AG04450 (cell line): ENCODE data around the gene APOBEC3G. TPM values are rescaled to one million over a fixed set of nuclear protein-coding genes. Genes with fewer than 3 reads are reported as not detected.
"Not testable (repeated sequence)": the region's sequence is repeated elsewhere in the genome, so short reads cannot be mapped to it uniquely, and the experiment has no call there.

ENCODE experiments used
- CTCF ChIA-PET: fragments of 300-600, 350-600 bp; formaldehyde crosslinking; extraction: SDS; loops from one replicate; lab custom pipeline; 2022; ENCODE audit warnings: antibody characterized with exemption, inconsistent platforms; lab: Charles Lee
- POLR2A ChIA-PET: fragments of 350-600 bp; formaldehyde crosslinking; extraction: SDS; loops from one replicate; lab custom pipeline; 2021; ENCODE audit warnings: antibody characterized with exemption, inconsistent platforms; lab: Yijun Ruan, JAX
- DNase-seq: peaks from one replicate; pipeline ENCODE4 v3.0.0-alpha.2; 2011; ENCODE audit warnings: low read depth, low spot score
- H3K27ac ChIP-seq: one replicate; pipeline ENCODE4 v1.5.1; 2012; ENCODE audit warnings: low read depth, low read length, control low read depth
- H3K27me3 ChIP-seq: one replicate; pipeline ENCODE4 v1.6.0; 2012; ENCODE audit warnings: low read length; ENCODE audit not compliant: control insufficient read depth, insufficient read depth
- H3K4me3 ChIP-seq: 2 replicates; pipeline ENCODE4 v1.5.1; 2011; ENCODE audit warnings: mild to moderate bottlenecking, low read depth, low read length, control low read depth
- H3K9me3 ChIP-seq: 2 replicates; pipeline ENCODE4 v1.5.1; 2012; ENCODE audit warnings: low read length; ENCODE audit not compliant: control insufficient read depth, insufficient read depth
- CTCF ChIP-seq: IDR thresholded peaks from 2 replicates; pipeline ENCODE4 v1.5.1; 2011; ENCODE audit warnings: low read depth, low read length, control low read depth, inconsistent platforms
- polyA minus RNA-seq: library from RNA; depleted of rRNA, polyadenylated mRNA; stranded (reverse); fragments of >200 nt; gene quantifications from 2 replicates; pipeline ENCODE4 v1.2.3, GENCODE V29; 2011; rRNA and poly(A)+ RNA removed
- polyA plus RNA-seq: library from polyadenylated mRNA; depleted of rRNA; stranded (reverse); fragments of >200 nt; gene quantifications from 2 replicates; pipeline ENCODE4 v1.2.3, GENCODE V29; 2011; rRNA removed

Gene APOBEC3G
- polyA plus RNA-seq = 11.0 and 12.2 TPM in 2 replicates
- polyA minus RNA-seq = 10.4 and 11.4 TPM in 2 replicates

GRCh38 chr22:39077026-39077840 lies at the start of gene APOBEC3G:
APOBEC3G (plus strand) TSS chr22:39077275; CDS start chr22:39077362, 87 bp downstream.
- DNase-seq, POLR2A ChIA-PET, H3K27me3 ChIP-seq, H3K9me3 ChIP-seq: not testable (repeated sequence)
- CTCF ChIA-PET = interaction anchor here (0.6 kb wide), 1 partner anchor 319 kb away, joined by 4 read pairs; no protein-coding TSS in a partner anchor
- H3K4me3 ChIP-seq = peak within 1 kb of the TSS; percentile 58
- peak within 1 kb of the TSS; percentile 39 for H3K27ac ChIP-seq

GRCh38 chr22:39027717-39028116 lies 49.4 kb upstream of the APOBEC3G start:
- H3K27me3 ChIP-seq = no peaks in the 10 kb centered on the region
- H3K4me3 ChIP-seq = no peak overlapping the region
- no peak for DNase-seq
- H3K9me3 ChIP-seq = no peaks in the 10 kb centered on the region
- no peak for TF ChIP-seq CTCF
- POLR2A ChIA-PET = no interaction called here
- CTCF ChIA-PET = no interaction called here
- no peak overlapping the region for H3K27ac ChIP-seq

- POLR2A ChIA-PET = no interaction called here
- CTCF ChIA-PET = no interaction called here
Observed at GRCh38 chr22:39028281-39028680, 48.8 kb upstream of the APOBEC3G start.

GRCh38 chr22:39029227-39029626 lies 47.8 kb upstream of the APOBEC3G start:
- CTCF ChIA-PET = no interaction called here
- POLR2A ChIA-PET = no interaction called here

More at GRCh38 chr22:39028281-39028680, 48.8 kb upstream of the APOBEC3G start:
- no peak for DNase-seq
- TF ChIP-seq CTCF = no peak
- H3K9me3 ChIP-seq = no peaks in the 10 kb centered on the region
- no peak overlapping the region for H3K4me3 ChIP-seq
- H3K27ac ChIP-seq = no peak overlapping the region
- no peaks in the 10 kb centered on the region for H3K27me3 ChIP-seq

GRCh38 chr22:39030705-39031104 lies 46.4 kb upstream of the APOBEC3G start:
- POLR2A ChIA-PET = no interaction called here
- Histone ChIP-seq H3K4me3 (no peak overlapping the region), H3K27ac (no peak overlapping the region)

More at GRCh38 chr22:39029227-39029626, 47.8 kb upstream of the APOBEC3G start:
- DNase-seq = no peak
- Histone ChIP-seq H3K27ac (no peak overlapping the region), H3K9me3 (no peaks in the 10 kb centered on the region), H3K4me3 (no peak overlapping the region), H3K27me3 (no peaks in the 10 kb centered on the region)
- TF ChIP-seq CTCF = no peak

GRCh38 chr22:39031434-39032295 lies 45.4 kb upstream of the APOBEC3G start:
- POLR2A ChIA-PET = interaction anchor here (0.5 kb wide), 1 partner anchor 24 kb away, joined by 3 read pairs; no protein-coding TSS in a partner anchor
- H3K4me3 ChIP-seq, DNase-seq, H3K9me3 ChIP-seq, H3K27me3 ChIP-seq, H3K27ac ChIP-seq, CTCF ChIA-PET: not testable (repeated sequence)

More at GRCh38 chr22:39030705-39031104, 46.4 kb upstream of the APOBEC3G start:
- CTCF ChIA-PET = no interaction called here
- H3K9me3 ChIP-seq = no peaks in the 10 kb centered on the region
- no peak for TF ChIP-seq CTCF
- DNase-seq = no peak
- no peaks in the 10 kb centered on the region for H3K27me3 ChIP-seq

- CTCF ChIA-PET = not testable (repeated sequence)
Observed at GRCh38 chr22:39037071-39037470, 40.0 kb upstream of the APOBEC3G start.

More at GRCh38 chr22:39037071-39037470, 40.0 kb upstream of the APOBEC3G start:
- H3K9me3 ChIP-seq, POLR2A ChIA-PET, DNase-seq, H3K4me3 ChIP-seq, H3K27ac ChIP-seq, H3K27me3 ChIP-seq: not testable (repeated sequence)
